HL-60 (cell line): Measurements from ENCODE around the gene MTHFSD.

Experiments
- CTCF ChIP-seq: IDR thresholded peaks from one replicate; pipeline ENCODE4 v1.5.1; 2011; ENCODE audit warnings: low read length, control low read depth, inconsistent platforms; ENCODE audit not compliant: insufficient read depth
- GABPA ChIP-seq: IDR thresholded peaks from 2 replicates; pipeline ENCODE4 v1.6.1; 2012; ENCODE audit warnings: low read depth
- REST ChIP-seq: IDR thresholded peaks from 2 replicates; pipeline ENCODE4 v1.6.1; 2012; ENCODE audit warnings: low read depth; ENCODE audit not compliant: insufficient replicate concordance

- TF ChIP-seq REST = no peak
- TF ChIP-seq CTCF = no peak
- no peak for TF ChIP-seq GABPA
Measured at GRCh38 chr16:86531641-86532525, 23.2 kb downstream of the MTHFSD start.
